HG03439 (cell line): ENCODE results near the gene HSD3B1.

Experiments used
- ATAC-seq: cut with Tn5 transposase; IDR thresholded peaks from one replicate; pipeline ENCODE4 v1.9.1; 2021; ENCODE audit warnings: mild to moderate bottlenecking, moderate library complexity; ENCODE audit not compliant: unreplicated experiment

HSD3B1 gene

GRCh38 chr1:119506941-119507340 is at the start of gene HSD3B1:
Gene HSD3B1, plus strand, starts transcription at chr1:119507210. Its CDS starts 267 bp downstream, at chr1:119507477.
- ATAC-seq = no peak

GRCh38 chr1:119462964-119463363 is 44.0 kb upstream of the HSD3B1 start:
- ATAC-seq = no peak

- ATAC-seq = no peak
These were observed 43.4 kb upstream of the HSD3B1 start for GRCh38 chr1:119463569-119463968.

- no peak for ATAC-seq
These were observed 40.6 kb upstream of the HSD3B1 start for GRCh38 chr1:119466445-119466844.

- no peak for ATAC-seq
These were observed 39.8 kb upstream of the HSD3B1 start for GRCh38 chr1:119467219-119467618.

GRCh38 chr1:119467857-119468668 is 38.9 kb upstream of the HSD3B1 start:
- ATAC-seq = no peak

- ATAC-seq = no peak
These were observed 37.3 kb upstream of the HSD3B1 start for GRCh38 chr1:119469741-119470140.

- no peak for ATAC-seq
These were observed 36.6 kb upstream of the HSD3B1 start for GRCh38 chr1:119470377-119470776.

GRCh38 chr1:119470958-119471357 is 36.1 kb upstream of the HSD3B1 start:
- ATAC-seq = no peak

- no peak for ATAC-seq
These were observed 35.4 kb upstream of the HSD3B1 start for GRCh38 chr1:119471566-119471965.

GRCh38 chr1:119472080-119472818 is 34.8 kb upstream of the HSD3B1 start:
- no peak for ATAC-seq

- no peak for ATAC-seq
These were observed 34.2 kb upstream of the HSD3B1 start for GRCh38 chr1:119472819-119473175.

GRCh38 chr1:119475866-119476439 is 31.1 kb upstream of the HSD3B1 start:
- ATAC-seq = no peak

- no peak for ATAC-seq
These were observed 29.3 kb upstream of the HSD3B1 start for GRCh38 chr1:119477710-119478109.

- no peak for ATAC-seq
These were observed 26.8 kb upstream of the HSD3B1 start for GRCh38 chr1:119480175-119480574.

- no peak for ATAC-seq
These were observed 25.1 kb upstream of the HSD3B1 start for GRCh38 chr1:119481951-119482350.

GRCh38 chr1:119482517-119483425 is 24.2 kb upstream of the HSD3B1 start:
- ATAC-seq = no peak

GRCh38 chr1:119483441-119484200 is 23.4 kb upstream of the HSD3B1 start:
- no peak for ATAC-seq

- no peak for ATAC-seq
These were observed 21.8 kb upstream of the HSD3B1 start for GRCh38 chr1:119485201-119485600.

GRCh38 chr1:119488216-119488615 is 18.8 kb upstream of the HSD3B1 start:
- ATAC-seq = no peak
